ENCODE results near the gene FBXO44.
"Not testable (repeated sequence)": the region's sequence is repeated elsewhere in the genome, so short reads cannot be mapped to it uniquely, and the experiment has no call there.

The FBXO44 gene

GRCh38 chr1:11654137-11654938, at the start of gene FBXO44, which contains the start of gene FBXO2:
Gene FBXO44, plus strand, starts transcription at chr1:11654877. Its CDS starts 959 bp downstream, at chr1:11655836.
Gene FBXO2, minus strand, starts transcription at chr1:11654429. Its CDS starts 89 bp downstream, at chr1:11654340.
- peak; percentile 67 for DNase-seq

- no peak for DNase-seq
Observed at GRCh38 chr1:11606775-11607174, 47.9 kb upstream of the FBXO44 start.

- not testable (repeated sequence) for DNase-seq
Observed at GRCh38 chr1:11608596-11609130, 46.0 kb upstream of the FBXO44 start.

GRCh38 chr1:11609378-11609777, 45.3 kb upstream of the FBXO44 start:
- not testable (repeated sequence) for DNase-seq

- no peak for DNase-seq
Observed at GRCh38 chr1:11610629-11611180, 44.0 kb upstream of the FBXO44 start.

- DNase-seq = no peak
Observed at GRCh38 chr1:11611638-11612327, 42.9 kb upstream of the FBXO44 start.

- no peak for DNase-seq
Observed at GRCh38 chr1:11613347-11613746, 41.3 kb upstream of the FBXO44 start.

- no peak for DNase-seq
Observed at GRCh38 chr1:11615090-11615489, 39.6 kb upstream of the FBXO44 start.

- no peak for DNase-seq
Observed at GRCh38 chr1:11616766-11617165, 37.9 kb upstream of the FBXO44 start.

- DNase-seq = no peak
Observed at GRCh38 chr1:11617314-11617713, 37.4 kb upstream of the FBXO44 start.

- no peak for DNase-seq
Observed at GRCh38 chr1:11617741-11618140, 36.9 kb upstream of the FBXO44 start.

- no peak for DNase-seq
Observed at GRCh38 chr1:11620405-11620804, 34.3 kb upstream of the FBXO44 start.

- no peak for DNase-seq
Observed at GRCh38 chr1:11620924-11621323, 33.8 kb upstream of the FBXO44 start.

GRCh38 chr1:11622398-11622797, 32.3 kb upstream of the FBXO44 start:
- DNase-seq = no peak

GRCh38 chr1:11623702-11624101, 31.0 kb upstream of the FBXO44 start:
- no peak for DNase-seq

- DNase-seq = no peak
Observed at GRCh38 chr1:11626551-11626950, 28.1 kb upstream of the FBXO44 start.

GRCh38 chr1:11628767-11629166, 25.9 kb upstream of the FBXO44 start:
- no peak for DNase-seq

GRCh38 chr1:11629184-11630016, 25.3 kb upstream of the FBXO44 start:
- no peak for DNase-seq

GRCh38 chr1:11634365-11635192, 20.1 kb upstream of the FBXO44 start:
- no peak for DNase-seq

GRCh38 chr1:11638121-11638520, 16.6 kb upstream of the FBXO44 start:
- no peak for DNase-seq

- DNase-seq = no peak
Observed at GRCh38 chr1:11639372-11639771, 15.3 kb upstream of the FBXO44 start.

GRCh38 chr1:11640101-11640500, 14.6 kb upstream of the FBXO44 start:
- no peak for DNase-seq

All from activated CD4-positive, CD25-positive, alpha-beta regulatory T cell treated with anti-CD3 and anti-CD28 coated beads, Interleukin-2, amount 50 U/mL, for 72 hours (primary cell).